WI38 (cell line): ENCODE data around the gene PRND.
A peak's percentile ranks its signal among the peaks of the same experiment; 100 is the strongest.

Source experiments
- H3K4me3 ChIP-seq: 2 replicates; pipeline ENCODE4 v1.5.1; 2011; ENCODE audit warnings: low read depth, mild to moderate bottlenecking, control low read depth, low read length
- CTCF ChIP-seq: IDR thresholded peaks from 2 replicates; pipeline ENCODE4 v1.5.1; 2012; ENCODE audit warnings: low read depth, mild to moderate bottlenecking, control low read depth, low read length

PRND gene

GRCh38 chr20:4724459-4725262 is 3.0 kb downstream of the PRND start:
- TF ChIP-seq CTCF, result no peak

GRCh38 chr20:4725263-4725550 is 3.5 kb downstream of the PRND start:
- no peak overlapping the region for H3K4me3 ChIP-seq
- TF ChIP-seq CTCF, result no peak

More at GRCh38 chr20:4724459-4725262, 3.0 kb downstream of the PRND start:
- H3K4me3 ChIP-seq, result no peak overlapping the region

- H3K4me3 ChIP-seq, result peak overlapping the region; percentile 30
- TF ChIP-seq CTCF, result no peak
These were observed 5.1 kb downstream of the PRND start for GRCh38 chr20:4726710-4727397.

- H3K4me3 ChIP-seq, result no peak overlapping the region
- TF ChIP-seq CTCF, result no peak
These were observed 6.5 kb downstream of the PRND start for GRCh38 chr20:4728120-4728760.

GRCh38 chr20:4729265-4729664 is 7.6 kb downstream of the PRND start:
- TF ChIP-seq CTCF, result no peak

GRCh38 chr20:4730780-4731179 is 9.1 kb downstream of the PRND start:
- TF ChIP-seq CTCF, result no peak
- H3K4me3 ChIP-seq, result no peak overlapping the region

More at GRCh38 chr20:4729265-4729664, 7.6 kb downstream of the PRND start:
- H3K4me3 ChIP-seq, result no peak overlapping the region

GRCh38 chr20:4736875-4737274 is 15.2 kb downstream of the PRND start:
- TF ChIP-seq CTCF, result no peak
- no peak overlapping the region for H3K4me3 ChIP-seq
